ENCODE measurements around the gene PERCC1. TPM values are rescaled to one million over a fixed set of nuclear protein-coding genes. Genes with fewer than 3 reads are reported as not detected.

Gene PERCC1
- total RNA-seq, 1 donor from 2014 or later: not detected

- no peak for DNase-seq (ENCODE audit: low read depth)
- TF ChIP-seq CTCF (IDR thresholded peaks at IDR 0.05; ENCODE audit: insufficient read depth, low read length, poor library complexity, severe bottlenecking): no peak
- Histone ChIP-seq H3K36me3 (ENCODE audit: control insufficient read depth, insufficient read depth, low read length) (no peaks in the 10 kb centered on the region), H3K27me3 (ENCODE audit: control insufficient read depth, insufficient read depth, low read length) (no peaks in the 10 kb centered on the region), H3K4me3 (ENCODE audit: low read depth, low read length) (no peak overlapping the region)
Observed at GRCh38 chr16:1460602-1461138, 29.8 kb downstream of the PERCC1 start.

- no peaks in the 10 kb centered on the region for H3K36me3 ChIP-seq (ENCODE audit: control insufficient read depth, insufficient read depth, low read length)
- no peak overlapping the region for H3K4me3 ChIP-seq (ENCODE audit: low read depth, low read length)
- no peak for TF ChIP-seq CTCF (IDR thresholded peaks at IDR 0.05; ENCODE audit: insufficient read depth, low read length, poor library complexity, severe bottlenecking)
- no peaks in the 10 kb centered on the region for H3K27me3 ChIP-seq (ENCODE audit: control insufficient read depth, insufficient read depth, low read length)
- no peak for DNase-seq (ENCODE audit: low read depth)
Observed at GRCh38 chr16:1461146-1461545, 30.3 kb downstream of the PERCC1 start.

- Histone ChIP-seq H3K36me3 (ENCODE audit: control insufficient read depth, insufficient read depth, low read length) (no peaks in the 10 kb centered on the region), H3K4me3 (ENCODE audit: low read depth, low read length) (no peak overlapping the region), H3K27me3 (ENCODE audit: control insufficient read depth, insufficient read depth, low read length) (no peaks in the 10 kb centered on the region)
- no peak for TF ChIP-seq CTCF (IDR thresholded peaks at IDR 0.05; ENCODE audit: insufficient read depth, low read length, poor library complexity, severe bottlenecking)
- DNase-seq (ENCODE audit: low read depth): no peak
Observed at GRCh38 chr16:1464196-1464893, 33.5 kb downstream of the PERCC1 start.

- DNase-seq (ENCODE audit: low read depth): no peak
- TF ChIP-seq CTCF (IDR thresholded peaks at IDR 0.05; ENCODE audit: insufficient read depth, low read length, poor library complexity, severe bottlenecking): no peak
- Histone ChIP-seq H3K27me3 (ENCODE audit: control insufficient read depth, insufficient read depth, low read length) (no peaks in the 10 kb centered on the region), H3K4me3 (ENCODE audit: low read depth, low read length) (no peak overlapping the region), H3K36me3 (ENCODE audit: control insufficient read depth, insufficient read depth, low read length) (no peaks in the 10 kb centered on the region)
Observed at GRCh38 chr16:1464894-1465566, 34.2 kb downstream of the PERCC1 start.

- Histone ChIP-seq H3K27me3 (ENCODE audit: control insufficient read depth, insufficient read depth, low read length) (no peaks in the 10 kb centered on the region), H3K4me3 (ENCODE audit: low read depth, low read length) (no peak overlapping the region), H3K36me3 (ENCODE audit: control insufficient read depth, insufficient read depth, low read length) (no peaks in the 10 kb centered on the region)
- TF ChIP-seq CTCF (IDR thresholded peaks at IDR 0.05; ENCODE audit: insufficient read depth, low read length, poor library complexity, severe bottlenecking): no peak
- DNase-seq (ENCODE audit: low read depth): no peak
Observed at GRCh38 chr16:1465567-1465915, 34.7 kb downstream of the PERCC1 start.

Data from kidney epithelial cell (primary cell).